NCI-H1092 (cell line): ENCODE results near the gene AGBL1.

ENCODE experiments used
- DNase-seq: peaks from one replicate; lab custom pipeline; 2025; lab: John Stamatoyannopoulos, UW

The AGBL1 gene

GRCh38 chr15:86236356-86237110, 156.9 kb downstream of the AGBL1 start:
- DNase-seq = no peak

- DNase-seq = no peak
Measured at GRCh38 chr15:86237111-86237500, 157.4 kb downstream of the AGBL1 start.

GRCh38 chr15:86247249-86247955, 167.7 kb downstream of the AGBL1 start:
- no peak for DNase-seq

GRCh38 chr15:86255247-86255646, 175.6 kb downstream of the AGBL1 start:
- DNase-seq = no peak

GRCh38 chr15:86256628-86257027, 177.0 kb downstream of the AGBL1 start:
- no peak for DNase-seq

- DNase-seq = no peak
Measured at GRCh38 chr15:86259589-86259988, 179.9 kb downstream of the AGBL1 start.

- no peak for DNase-seq
Measured at GRCh38 chr15:86263230-86263629, 183.6 kb downstream of the AGBL1 start.

GRCh38 chr15:86266896-86267484, 187.3 kb downstream of the AGBL1 start:
- no peak for DNase-seq

GRCh38 chr15:86267892-86268291, 188.2 kb downstream of the AGBL1 start:
- DNase-seq = no peak

GRCh38 chr15:86268558-86268957, 188.9 kb downstream of the AGBL1 start:
- no peak for DNase-seq

GRCh38 chr15:86273309-86273708, 193.6 kb downstream of the AGBL1 start:
- no peak for DNase-seq

GRCh38 chr15:86275361-86275760, 195.7 kb downstream of the AGBL1 start:
- no peak for DNase-seq

GRCh38 chr15:86278586-86278985, 198.9 kb downstream of the AGBL1 start:
- no peak for DNase-seq

- DNase-seq = no peak
Measured at GRCh38 chr15:86284635-86285034, 205.0 kb downstream of the AGBL1 start.

- DNase-seq = no peak
Measured at GRCh38 chr15:86295511-86295910, 215.8 kb downstream of the AGBL1 start.

GRCh38 chr15:86296769-86297168, 217.1 kb downstream of the AGBL1 start:
- DNase-seq = no peak

GRCh38 chr15:86300390-86301125, 220.9 kb downstream of the AGBL1 start:
- DNase-seq = no peak

GRCh38 chr15:86311568-86312280, 232.1 kb downstream of the AGBL1 start:
- no peak for DNase-seq

- no peak for DNase-seq
Measured at GRCh38 chr15:86312486-86312885, 232.8 kb downstream of the AGBL1 start.

- DNase-seq = no peak
Measured at GRCh38 chr15:86316216-86316615, 236.5 kb downstream of the AGBL1 start.

- no peak for DNase-seq
Measured at GRCh38 chr15:86316726-86317383, 237.2 kb downstream of the AGBL1 start.
